H4 (cell line): ENCODE measurements around the gene CPD. TPM values are rescaled to one million over a fixed set of nuclear protein-coding genes. Genes with fewer than 3 reads are reported as not detected.
A peak's percentile ranks its signal among the peaks of the same experiment; 100 is the strongest.
"Not testable (repeated sequence)": the region's sequence is repeated elsewhere in the genome, so short reads cannot be mapped to it uniquely, and the experiment has no call there.

Experiments used
- DNase-seq: peaks from one replicate; pipeline ENCODE4 v3.0.0-alpha.2; 2015; ENCODE audit warnings: low spot score
- total RNA-seq: library from RNA; depleted of rRNA; stranded (reverse); fragments of >200 nt; shearing (Covaris generic); gene quantifications from 2 replicates; pipeline ENCODE4 v1.2.3, GENCODE V29; 2014; rRNA removed

Gene CPD
- 37.9 and 40.8 TPM in 2 replicates for total RNA-seq

DNA sequence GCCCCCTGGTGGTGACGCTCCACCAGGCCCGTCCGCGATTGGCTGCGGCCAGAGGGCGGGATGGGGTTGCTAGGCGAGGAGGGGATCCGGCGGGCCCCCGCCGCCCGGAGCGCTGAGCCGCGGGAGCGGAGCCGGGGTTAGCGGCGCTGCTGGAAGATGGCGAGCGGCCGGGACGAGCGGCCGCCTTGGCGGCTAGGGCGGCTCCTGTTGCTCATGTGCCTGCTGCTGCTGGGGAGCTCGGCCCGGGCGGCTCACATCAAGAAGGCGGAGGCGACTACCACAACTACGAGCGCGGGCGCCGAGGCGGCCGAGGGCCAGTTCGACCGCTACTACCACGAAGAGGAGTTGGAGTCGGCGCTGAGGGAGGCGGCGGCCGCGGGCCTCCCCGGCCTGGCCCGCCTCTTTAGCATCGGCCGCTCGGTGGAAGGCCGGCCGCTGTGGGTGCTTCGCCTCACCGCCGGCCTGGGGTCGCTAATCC, at the start of gene CPD:
Gene CPD, plus strand, starts transcription at position 103 of the 478 bp plus-strand sequence. Its CDS starts 54 bp downstream, at position 157.
- peak; percentile 89 for DNase-seq

DNA sequence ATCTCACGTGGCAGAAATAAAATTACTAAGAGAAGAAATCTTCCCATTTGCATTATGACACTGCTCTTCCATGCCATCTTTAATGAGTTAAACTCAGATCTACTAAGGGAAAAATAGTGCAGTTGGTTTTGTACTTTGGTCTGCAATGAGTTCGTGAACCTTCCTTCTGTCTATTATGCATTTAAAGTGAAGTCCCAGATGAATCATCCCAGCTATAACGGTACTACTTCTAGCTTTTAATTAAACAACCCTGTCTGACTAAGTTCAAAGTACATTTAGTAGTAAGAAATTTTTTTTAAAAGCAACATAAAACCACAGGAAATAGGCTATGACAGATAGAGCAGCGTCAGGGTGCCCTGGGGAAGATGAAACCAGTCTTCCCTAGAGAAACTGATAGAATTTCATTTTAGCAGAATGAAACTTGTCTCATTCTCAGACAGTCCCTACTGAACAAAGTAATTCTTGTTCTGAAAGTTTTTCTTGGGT, 46.6 kb upstream of the CPD start:
- DNase-seq = peak; percentile 54

DNA sequence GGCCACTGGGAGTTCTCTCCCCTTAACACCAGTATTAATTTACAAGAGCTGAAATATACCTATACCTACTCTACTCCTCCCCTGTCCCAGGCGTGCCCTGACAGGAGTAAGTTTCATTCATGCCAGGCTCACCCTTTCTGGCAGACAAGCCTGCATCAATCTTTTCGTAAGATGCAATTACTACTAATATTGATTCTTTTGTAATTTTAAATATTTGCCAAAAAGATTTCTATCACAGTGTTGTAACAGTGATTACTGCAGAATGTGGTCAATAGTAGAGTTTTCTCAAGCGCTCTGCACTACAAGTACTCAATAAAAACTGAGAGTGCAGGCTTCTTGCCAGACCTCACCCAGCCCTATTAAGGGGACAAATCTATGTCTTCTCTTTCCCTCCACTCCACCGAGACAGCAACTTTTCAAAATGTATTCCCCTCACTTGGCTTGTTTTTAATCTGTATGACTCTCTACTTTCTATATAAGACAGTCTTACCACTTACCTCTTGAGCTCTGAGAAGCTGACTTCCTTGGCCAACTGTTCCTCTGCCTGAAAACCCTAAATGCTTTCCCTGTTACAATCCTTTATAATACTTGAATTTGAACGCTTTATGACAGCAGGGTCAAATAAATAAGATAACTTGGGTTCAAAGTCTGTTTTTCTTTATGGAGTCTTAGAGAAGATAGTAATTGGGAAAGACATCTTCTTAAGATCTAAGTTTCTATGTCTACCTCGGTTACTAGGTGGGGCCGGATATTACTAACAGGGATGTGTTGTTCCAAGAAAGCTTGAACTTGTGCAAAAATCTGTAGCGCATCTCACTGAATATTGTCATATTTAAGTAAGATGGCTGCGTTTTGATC, 45.0 kb upstream of the CPD start, which contains the start of gene TMIGD1:
Gene TMIGD1, minus strand, starts transcription at position 555 of the 858 bp plus-strand sequence. CDS start 1,924 bp downstream, outside the sequence.
- no peak for DNase-seq

DNA sequence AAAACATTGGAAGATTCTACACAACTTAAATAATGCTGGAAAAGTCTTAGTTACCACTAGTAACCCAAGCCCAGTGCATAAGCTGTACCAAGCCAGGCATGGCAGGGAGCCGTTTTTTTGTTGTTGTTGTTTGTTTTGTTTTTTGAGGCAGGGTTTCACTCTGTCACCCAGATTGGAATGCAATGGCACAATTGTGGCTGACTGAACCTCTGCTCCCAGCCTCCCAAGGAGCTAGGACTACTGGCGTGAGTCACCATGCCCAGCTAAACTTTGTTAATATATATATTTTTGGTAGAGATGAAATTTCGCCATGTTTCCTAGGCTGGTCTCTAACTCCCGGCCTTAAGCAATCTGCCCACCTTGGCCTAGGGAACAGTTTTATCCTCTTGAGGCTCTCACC, 44.3 kb upstream of the CPD start:
- DNase-seq = peak; percentile 44

DNA sequence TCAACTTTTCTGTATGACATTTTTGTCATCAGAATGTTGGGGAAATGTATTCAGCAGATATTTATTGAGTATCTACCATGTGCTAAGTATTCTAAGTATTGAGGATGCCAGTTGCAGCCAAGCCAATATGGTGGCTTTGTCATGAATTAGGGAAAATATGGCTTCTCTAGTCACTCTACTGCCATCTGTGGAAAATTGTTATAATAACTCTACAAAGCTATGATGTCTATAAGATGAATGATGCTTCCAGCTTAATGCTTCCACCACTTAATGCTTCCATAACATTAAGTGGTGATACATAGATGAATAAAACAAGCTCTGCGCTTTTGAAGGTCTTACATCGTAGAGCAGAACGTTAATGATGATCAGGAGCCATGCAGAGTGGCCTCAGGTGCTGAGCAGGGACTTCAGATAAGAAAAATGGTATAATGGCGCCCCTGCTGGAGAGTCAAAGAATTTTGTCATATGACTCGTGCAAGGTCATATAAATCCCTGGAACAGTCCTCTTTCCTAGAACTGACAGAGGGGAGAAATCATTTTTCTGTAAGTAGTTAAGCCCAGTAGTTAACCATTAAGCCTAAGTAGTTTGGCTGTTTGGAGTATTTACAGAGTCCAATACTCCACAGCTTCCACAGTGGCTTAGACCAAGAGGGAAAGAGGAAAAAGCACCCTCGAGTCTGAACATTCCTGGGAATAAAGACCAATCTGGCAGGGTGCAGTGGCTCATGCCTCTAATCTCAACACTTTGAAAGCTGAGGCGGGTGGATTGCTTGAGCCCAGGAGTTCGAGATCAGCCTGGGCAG, 42.2 kb upstream of the CPD start:
- peak; percentile 54 for DNase-seq

DNA sequence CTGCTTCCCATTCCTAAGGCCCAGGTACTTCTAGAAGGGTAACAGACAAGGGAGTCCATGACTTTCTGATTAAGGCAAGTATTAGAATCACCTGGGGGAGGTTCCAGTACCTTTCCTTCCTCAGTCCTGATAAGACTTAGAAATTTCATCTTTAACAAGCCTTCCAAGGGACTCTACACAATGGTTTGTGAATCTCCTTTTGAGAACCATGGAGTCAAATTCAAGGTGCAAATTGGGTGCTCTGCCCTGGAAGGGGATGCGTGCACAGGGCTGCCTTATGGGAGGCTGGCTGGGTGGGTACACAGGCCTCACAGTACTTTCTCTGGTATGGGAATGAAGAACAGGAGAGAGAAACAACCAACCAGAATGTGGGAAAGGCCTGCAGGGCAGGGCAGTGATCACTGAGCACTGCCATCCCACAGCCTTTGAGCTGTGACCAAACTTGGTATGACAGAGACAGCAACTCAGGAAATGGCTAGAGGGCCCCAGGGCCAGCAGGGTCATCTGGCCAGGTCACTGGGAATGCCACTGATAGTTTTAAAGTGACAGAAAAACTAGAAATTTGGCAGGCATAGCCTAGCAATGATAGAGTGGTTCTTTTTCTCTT, 41.2 kb upstream of the CPD start:
- no peak for DNase-seq

DNA sequence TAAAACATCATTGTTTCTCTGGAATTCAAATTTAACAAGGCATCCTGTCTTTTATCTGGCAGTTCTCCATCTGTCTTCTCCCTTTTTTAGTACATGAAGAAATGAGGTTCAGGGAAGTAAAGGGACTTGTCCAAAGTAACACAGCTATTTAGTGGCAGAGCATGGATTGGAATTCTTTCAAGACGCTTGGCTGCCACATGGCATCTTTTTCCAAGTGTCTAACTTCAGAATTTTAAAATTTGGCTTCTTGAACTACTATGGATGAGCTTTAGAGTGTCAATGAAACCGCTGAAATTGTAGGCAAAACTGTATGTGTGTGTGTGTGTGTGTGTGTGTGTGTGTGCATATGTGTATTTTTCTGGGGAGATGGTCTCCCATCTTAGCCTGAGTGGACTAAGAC, 39.6 kb upstream of the CPD start:
- DNase-seq = no peak

DNA sequence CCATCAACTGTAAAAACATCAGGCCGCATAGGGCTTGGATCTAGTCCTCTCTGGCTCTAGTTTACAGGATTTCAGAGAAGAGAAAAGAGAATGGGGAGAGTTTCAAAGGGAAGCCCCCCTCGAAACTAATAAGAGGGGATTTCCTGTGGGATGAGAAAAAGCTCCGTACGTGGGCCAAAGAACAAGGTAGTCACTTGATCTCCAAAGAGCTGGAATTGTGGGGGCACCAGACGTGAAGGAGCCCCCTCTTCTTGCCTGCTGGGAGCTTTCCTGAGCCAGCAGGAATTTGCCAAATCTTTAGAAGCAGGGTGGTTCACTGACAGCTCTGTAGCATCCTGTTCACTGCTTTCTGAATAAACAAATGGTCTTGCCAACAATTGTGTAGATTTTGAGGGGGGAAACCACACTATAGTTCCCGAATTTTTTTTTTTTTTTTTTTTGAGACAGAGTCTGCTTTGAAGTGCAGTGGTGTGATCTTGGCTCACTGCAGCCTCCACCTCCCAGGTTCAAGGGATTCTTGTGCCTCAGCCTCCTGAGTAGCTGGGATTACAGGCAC, 37.8 kb upstream of the CPD start:
- DNase-seq = no peak

DNA sequence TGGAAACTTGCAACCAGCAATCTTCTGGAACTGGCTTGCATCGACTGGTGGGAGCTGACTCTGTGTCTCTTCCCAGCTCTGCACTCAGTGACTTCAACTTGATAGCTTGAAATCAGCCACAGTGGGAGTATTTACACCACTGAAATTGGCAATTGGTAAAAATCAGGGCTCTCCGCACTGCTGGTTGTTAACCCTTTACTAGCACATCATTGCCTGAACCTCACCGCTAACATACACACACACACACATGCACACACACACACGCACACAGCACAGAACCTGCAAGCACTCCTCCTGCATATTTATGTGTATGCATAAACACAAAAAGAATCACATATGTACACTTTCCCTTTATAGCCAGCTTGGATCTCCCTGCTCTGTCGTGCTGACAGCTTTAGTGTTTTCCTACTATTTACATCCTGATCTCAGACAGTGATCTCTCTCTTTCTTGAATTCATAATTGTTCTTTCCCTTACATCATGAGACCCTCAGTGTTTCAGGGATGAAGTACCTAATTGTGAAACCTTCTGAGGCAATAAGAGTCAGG, 37.0 kb upstream of the CPD start:
- DNase-seq = no peak

DNA sequence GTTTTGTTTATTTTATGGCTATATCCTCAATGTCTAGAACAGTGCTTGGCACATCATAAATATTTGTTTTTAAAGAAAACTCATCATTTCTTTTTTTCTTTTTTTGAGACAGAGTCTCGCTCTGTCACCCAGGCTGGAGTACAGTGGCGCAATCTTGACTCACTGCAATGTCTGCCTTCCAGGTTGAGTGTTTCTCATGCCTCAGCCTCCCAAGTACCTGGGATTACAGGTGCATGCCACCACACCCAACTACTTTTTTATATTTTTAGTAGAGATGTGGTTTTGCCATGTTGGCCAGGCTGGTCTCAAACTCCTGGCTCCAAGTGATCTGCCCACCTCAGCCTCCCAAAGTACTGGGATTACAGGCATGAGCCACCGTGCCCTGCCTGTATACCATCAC, 35.5 kb upstream of the CPD start:
- DNase-seq = not testable (repeated sequence)

DNA sequence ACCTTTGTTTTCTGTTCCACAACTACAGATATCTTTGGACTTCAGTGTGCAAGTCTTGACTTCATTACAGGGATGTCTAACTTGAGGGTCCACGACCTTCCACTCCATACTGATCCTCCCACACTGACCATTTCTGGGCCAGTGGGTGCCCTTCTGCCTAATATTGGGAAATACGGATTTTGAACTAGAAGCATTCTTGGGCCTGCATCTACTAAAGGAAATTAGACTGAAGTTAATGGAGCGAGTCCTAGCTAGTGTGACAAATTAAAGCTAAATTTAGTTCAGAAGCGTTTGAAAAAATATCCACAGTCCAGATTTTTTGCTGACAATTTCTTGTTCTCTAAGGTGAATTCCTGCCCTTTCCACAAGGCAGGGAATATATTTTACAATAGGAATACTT, 34.9 kb upstream of the CPD start:
- no peak for DNase-seq

DNA sequence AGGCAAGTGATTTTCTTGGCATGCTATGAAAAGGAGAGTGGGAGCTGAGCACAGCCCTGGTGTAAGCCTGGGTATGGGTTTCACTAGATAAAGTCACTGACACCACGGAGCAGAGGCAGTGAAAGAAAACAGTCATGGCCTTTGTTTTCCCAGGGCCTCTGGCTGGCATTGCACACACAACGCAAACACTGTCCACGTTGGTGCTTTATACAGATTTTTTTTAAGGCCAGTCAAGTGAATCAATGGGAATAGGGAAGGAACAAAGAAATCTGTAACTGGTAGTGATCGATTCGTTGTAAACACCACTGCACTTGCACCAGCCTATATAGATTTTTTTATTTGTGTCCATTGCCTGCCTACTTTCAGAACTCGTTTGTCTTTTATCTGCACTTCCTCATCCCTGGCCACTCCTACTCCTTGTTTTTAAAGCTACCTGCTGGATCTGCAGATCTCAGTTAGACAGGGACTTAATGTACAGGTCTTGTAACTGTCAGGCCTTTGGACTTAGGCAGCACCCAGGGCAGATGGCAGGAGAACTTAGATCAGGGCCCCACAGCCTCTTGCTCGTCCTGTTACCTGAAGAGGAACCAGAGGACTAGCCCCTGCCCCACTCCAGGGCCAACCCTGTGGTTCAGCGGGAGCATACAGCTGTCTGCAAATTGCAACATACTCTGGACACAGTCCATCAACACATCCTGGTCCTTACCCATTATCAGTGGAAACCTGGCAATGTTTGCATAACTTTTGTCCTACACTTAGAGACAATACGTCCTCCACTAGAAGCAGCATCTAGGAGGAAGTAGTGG, 34.2 kb upstream of the CPD start:
- DNase-seq = peak; percentile 46

DNA sequence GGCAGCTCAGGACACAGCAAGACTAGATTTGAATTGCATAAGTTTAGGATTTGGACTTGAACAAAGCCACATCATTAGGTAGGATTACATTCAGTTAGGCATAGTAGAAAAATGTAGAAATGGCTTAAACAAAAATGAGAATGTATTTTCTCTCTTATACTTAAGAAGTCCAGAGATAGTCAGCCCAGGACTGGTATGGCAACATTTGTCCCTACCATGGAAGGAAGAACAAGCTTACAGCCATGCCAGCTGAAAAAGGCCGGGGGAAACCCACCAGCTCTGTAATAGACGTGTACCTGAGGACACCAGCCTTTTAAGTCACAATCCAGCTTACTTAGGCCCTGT, 33.7 kb upstream of the CPD start:
- DNase-seq = no peak

DNA sequence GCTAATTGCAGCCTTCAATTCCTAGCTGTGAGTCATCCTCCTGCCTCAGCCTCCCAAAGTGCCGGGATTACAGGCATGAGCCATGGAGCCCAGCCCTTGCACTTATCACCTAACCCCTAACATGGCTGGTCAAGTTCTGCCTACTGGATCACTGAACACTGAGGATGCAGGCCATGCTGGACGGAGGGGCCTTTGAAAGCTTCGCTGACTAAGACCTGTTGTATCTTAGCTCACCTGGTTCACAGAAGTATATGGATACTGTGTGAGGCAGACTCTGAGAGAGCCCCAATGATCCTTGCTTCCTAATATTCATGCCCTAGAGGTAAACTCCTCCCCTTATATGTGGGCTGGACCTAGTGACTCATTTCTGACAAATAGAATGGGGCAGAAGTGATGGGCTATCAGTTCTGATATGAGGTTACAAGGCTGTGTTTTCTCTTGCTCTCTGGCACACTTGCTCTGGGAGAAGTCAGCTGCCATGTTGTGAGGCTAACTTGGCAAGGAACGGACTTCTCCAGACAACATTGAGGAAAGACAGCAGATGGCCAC, 33.1 kb upstream of the CPD start:
- no peak for DNase-seq

DNA sequence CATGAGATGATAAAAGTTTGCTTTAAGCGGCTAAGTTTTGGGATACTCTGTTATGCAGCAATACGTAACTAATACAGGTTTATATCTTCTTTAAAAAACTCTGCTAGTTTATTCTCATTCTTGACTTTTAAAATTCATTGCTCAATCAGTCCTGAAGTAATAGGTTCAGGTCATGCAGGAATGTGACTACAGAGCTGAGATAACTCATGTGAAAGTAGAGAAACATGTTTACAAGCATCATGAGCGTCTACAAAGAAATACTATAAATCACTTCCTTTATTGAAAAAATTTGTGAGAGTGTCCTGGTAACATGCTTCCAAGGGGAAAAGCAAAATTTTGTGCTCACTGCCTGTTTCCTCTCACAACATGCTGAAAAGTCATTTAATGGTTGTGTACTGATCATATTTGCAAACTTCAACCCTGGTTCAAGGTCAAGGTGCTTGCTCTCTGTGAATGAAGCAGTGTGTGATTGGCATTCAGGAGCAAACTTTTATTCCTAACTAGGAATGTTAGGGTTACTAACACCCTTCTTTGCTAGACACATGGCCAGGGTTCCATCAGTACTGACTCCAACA, 32.4 kb upstream of the CPD start:
- DNase-seq = no peak

DNA sequence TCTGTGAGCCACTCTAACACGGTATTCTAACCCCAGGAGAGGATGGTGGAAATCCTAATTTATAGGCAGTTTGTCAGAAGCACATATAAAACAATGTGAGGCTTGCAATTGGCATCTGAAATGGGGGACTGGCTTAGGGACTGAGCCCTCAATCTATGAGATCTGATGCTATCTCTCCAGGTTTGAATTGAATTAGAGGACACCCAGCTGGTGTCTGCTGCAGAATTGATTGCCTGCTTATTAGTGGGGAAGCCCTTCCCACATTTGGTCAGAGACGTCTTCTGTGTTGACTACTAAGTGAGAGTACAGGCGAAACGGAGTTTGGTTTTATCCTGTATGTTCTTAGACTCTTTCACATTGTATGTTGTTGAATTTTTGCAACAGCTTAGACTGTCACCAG, 31.2 kb upstream of the CPD start:
- DNase-seq = no peak

DNA sequence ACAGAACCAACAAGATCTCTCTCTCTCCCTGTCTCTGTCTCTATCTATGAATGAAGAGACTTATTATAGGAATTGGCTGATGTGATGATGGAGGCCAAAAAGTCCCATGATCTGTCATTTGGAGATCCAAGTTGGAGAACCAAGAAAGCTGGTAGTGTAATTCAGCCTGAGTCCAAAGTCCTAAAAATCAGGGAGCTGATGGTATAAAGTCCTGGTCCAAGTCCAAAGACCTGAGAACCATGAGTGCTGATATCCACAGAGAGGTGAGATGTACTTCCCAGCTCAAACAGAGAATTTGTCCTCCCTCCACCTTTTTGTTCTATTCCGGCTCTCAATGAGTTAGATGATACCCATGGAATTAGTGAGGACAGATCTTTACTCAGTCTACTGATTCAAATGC, 29.5 kb upstream of the CPD start:
- DNase-seq = no peak

DNA sequence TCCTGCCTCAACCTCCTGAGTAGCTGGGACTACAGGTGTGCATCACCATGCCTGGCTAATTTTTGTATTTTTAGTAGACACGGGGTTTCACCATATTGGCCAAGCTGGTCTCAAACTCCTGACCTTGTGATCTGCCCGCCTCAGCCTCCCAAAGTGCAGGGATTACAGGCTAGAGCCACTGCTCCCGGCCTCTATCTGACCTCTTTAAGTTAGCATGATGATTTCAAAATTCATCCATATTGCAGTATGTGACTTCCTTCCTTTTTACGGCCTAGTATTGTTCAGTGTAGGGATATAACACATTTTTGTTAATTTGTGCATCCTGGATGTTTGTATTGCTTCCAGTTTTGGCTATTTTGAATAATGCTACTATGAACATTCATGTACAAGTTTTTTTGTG, 27.5 kb upstream of the CPD start:
- DNase-seq = not testable (repeated sequence)

DNA sequence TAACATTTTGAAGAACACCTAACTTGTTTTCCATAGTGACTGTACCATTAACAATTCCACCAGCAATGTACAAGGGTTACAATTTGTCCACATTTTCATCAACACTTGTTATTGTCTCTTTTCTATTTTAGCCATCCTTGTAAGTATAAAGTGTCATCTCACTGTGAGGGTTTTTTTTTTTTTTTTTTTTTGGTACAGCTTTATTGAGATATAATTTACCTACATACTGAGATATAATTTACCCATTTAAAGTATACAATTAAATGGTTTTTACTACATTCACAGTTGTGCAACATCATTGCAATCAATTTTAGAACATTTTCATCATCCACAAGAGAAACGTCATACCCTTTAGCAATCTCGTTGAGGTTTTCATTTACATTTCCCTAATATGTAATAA, 27.0 kb upstream of the CPD start:
- DNase-seq = no peak

DNA sequence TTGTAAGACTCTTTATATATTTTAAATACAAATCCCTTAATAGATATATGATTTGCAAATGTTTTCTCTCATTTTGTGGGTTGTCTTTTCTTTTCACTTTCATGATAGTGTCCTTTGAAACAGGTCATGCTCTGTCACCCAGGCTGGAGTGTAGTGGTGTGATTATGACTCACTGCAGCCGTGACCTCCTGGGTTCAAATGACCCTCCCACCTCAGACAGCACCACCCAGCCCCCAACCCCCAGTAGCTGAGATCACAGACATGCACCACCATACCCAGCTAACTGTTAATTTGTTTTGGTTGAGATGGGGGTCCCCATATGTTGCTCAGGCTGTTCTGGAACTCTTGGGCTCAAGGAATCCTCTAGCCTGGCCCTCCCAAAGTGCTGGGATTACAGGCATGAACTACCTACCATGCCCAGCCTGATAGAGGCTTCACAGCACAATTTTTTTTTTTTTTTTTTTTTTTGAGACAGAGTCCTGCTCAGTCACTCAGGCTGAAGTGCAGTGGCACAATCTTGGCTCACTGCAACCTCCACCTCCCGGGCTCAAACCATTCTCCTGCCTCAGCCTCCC, 26.4 kb upstream of the CPD start:
- DNase-seq = no peak
